Vagina (tissue), 2 donors: Measurements from ENCODE around the gene ATP6V0B.

Experiments
- CTCF ChIP-seq, 3 experiments: fragments of 450-650 bp in 2 of 3; fragments of 200-600 bp in 1 of 3; sonication (generic) in 1 of 3; IDR thresholded peaks; one replicate each; pipeline ENCODE4 v1.5.1; 2017 to 2019; ENCODE audit warnings: antibody characterized with exemption in 3 of 3, mild to moderate bottlenecking in 2 of 3, moderate library complexity in 2 of 3
- POLR2AphosphoS5 ChIP-seq, 2 donors: sonication (generic); formaldehyde crosslinking; IDR thresholded peaks; one replicate each; pipeline ENCODE4 v1.9.0; 2017; ENCODE audit warnings: antibody characterized with exemption in 2 of 2, mild to moderate bottlenecking in 2 of 2, low read depth in 1 of 2; ENCODE audit not compliant: insufficient read depth in 1 of 2

- no peak for TF ChIP-seq POLR2AphosphoS5 (IDR thresholded peaks at IDR 0.05; ENCODE audit: insufficient read depth in 1 of 2, low read depth in 1 of 2)
- TF ChIP-seq CTCF (IDR thresholded peaks at IDR 0.05) = no peak
Measured at GRCh38 chr1:44025816-44026215, 51.1 kb downstream of the ATP6V0B start.
